Subcutaneous adipose tissue (tissue), 4 donors: ENCODE data around the gene TSC22D4. TPM values are rescaled to one million over a fixed set of nuclear protein-coding genes. Genes with fewer than 3 reads are reported as not detected.

Experiments used
- CTCF ChIP-seq: fragments of 450-650 bp; IDR thresholded peaks from one replicate; pipeline ENCODE4 v1.5.1; 2016; ENCODE audit warnings: low read depth, mild to moderate bottlenecking, control low read depth, antibody characterized with exemption, moderate library complexity
- total RNA-seq, 4 donors: library from RNA; depleted of rRNA; stranded (reverse); fragments of >200 nt; gene quantifications; one replicate each; pipeline ENCODE4 v1.1.0, GENCODE V29; 2016

Gene TSC22D4
- total RNA-seq, 4 donors from 2014 or later = 17.0 to 35.6 (median 19.1) TPM

GRCh38 chr7:100438172-100438571 lies 40.8 kb downstream of the TSC22D4 start:
- TF ChIP-seq CTCF = no peak

DNA sequence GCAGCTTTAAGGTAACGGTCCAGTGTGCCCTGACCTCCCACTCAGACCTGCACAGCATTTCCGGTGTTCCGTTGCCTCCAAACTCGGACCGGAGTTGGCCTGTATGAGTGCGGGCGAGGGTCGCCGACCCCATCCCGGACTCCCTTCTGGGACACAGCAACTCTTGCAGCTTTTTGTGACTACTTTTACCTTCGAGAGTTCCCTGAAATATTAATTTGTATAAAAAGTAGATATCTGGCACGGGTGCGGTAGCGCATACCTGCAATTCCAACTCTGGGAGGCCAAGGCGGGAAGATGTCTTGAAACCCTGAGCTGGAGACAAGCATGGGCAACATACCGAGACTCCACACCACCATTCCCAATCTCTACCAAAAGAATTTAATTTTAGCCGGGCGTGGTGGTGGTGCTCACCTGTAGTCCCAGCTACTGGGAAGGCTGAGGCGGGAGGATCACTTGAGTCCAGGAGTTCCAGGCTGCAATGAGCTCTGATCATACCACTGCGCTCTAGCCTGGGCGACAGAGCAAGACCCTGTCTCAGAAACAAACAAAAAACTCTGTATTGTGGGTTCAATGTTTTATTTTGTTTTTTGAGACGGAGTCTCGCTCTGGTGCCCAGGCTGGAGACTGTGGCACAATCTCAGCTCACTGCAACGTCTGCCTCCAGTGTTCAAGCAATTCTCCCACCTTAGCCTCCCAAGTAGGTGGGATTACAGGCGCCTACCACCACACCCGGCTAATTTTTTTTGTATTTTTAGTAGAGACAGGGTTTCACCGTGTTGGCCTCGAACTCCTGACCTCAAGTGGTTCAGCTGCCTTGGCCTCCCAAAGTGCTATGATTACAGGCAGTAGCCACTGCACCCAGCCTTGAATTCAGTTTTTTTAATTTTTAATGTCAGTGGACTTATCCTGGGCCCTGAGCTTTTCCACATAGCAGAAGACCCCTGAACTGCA lies 41.6 kb downstream of the TSC22D4 start:
- TF ChIP-seq CTCF = no peak

DNA sequence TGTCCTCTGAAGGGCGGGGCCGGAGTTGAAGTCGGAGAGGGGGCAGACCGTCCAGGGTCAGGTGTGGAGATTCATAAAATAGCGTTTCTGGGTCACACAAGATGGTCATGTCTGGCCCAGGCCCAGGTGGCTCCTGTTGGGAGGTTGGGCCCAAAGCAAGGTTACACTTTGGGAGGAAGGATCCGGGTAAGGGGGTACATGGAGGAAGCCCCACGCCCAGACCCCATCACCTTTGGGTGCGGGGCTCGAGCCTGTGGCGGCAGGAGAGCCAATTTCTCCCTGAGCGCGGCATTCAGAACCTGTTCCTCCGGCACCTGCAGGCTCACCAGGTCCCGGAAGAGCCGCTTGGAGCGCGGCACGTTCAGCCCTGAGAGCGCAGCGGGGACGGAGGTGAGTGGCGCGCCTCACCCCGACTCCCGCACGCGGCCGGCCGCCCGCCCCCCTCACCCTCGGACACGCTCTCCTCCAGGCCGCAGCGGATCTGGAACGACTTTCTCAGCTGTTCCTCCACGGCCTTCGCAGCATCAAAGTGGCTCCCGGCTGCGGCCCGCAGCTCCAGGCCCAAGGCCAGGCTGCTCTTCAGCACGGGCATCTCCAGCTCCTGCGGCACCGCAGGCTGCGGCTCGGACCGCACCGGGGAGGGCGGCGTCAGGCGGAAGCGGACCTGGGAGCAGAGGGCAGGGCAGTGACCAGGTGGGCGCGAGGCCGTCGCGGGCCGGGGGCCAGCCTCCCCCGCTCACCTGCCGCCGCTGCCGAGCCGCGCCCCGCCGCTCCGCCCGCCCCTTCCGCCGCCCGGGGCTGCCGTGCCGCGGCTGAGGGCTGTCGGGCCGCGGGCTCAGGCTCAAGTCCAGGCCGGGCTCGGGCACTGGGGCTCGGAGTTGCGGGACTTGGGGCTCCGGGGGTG lies 43.4 kb downstream of the TSC22D4 start:
- TF ChIP-seq CTCF = no peak

GRCh38 chr7:100434297-100435144 lies 44.5 kb downstream of the TSC22D4 start:
- no peak for TF ChIP-seq CTCF

DNA sequence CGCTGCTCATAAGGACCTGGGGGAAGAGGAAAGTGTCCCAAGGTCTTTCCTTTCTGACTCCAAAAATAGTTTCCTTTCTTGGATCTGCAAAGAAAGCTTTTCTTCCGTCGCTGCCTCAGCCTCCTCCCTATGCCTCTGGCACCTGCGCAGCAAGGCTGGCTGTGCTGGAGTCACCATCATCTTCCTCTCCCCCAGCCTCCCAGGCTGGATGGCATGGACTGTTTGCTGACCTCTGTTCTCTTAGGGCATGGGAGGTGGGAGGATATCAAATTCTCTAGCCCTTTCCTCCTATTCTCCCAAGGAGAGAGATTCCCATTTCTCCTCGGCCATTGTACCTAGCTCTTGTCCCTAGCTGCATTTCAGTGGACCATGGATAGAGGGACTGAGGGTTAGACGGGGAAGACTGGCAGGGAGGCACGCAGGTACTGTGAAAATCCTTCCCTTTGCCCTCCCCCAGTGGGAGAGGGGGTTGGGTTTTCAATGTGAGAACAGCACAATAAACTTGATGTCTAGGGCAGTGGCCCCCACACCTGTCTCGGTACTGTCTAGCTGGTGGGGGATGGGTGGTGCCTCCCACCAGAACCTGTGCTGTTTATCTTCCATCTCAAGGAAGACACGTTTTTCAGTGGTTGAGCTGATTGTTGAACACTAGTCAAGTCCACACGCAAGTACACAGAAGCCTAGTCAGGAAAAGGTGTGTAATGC lies 45.3 kb downstream of the TSC22D4 start:
- TF ChIP-seq CTCF = no peak

GRCh38 chr7:100433276-100433591 lies 45.8 kb downstream of the TSC22D4 start:
- no peak for TF ChIP-seq CTCF
